GM12891 (cell line): ENCODE data around the gene AAK1.
"Not testable (repeated sequence)": the region's sequence is repeated elsewhere in the genome, so short reads cannot be mapped to it uniquely, and the experiment has no call there.

Experiments used
- DNase-seq: peaks from one replicate; pipeline ENCODE4 v3.0.0; 2011; ENCODE audit warnings: low spot score; ENCODE audit not compliant: insufficient read length
- FAIRE-seq: peaks from 2 replicates; lab custom pipeline; 2011; peaks lifted over from hg19 to GRCh38; lab: Jason Lieb, UNC
- PAX5 ChIP-seq: IDR thresholded peaks from 2 replicates; pipeline ENCODE4 v1.6.1; 2011; ENCODE audit warnings: low read length, moderate library complexity, mild to moderate bottlenecking; ENCODE audit not compliant: insufficient read depth, severe bottlenecking
- POLR2A ChIP-seq: IDR thresholded peaks from 2 replicates; pipeline ENCODE4 v1.6.1; 2011; ENCODE audit warnings: low read depth, low read length, control low read depth
- POLR2AphosphoS5 ChIP-seq: IDR thresholded peaks from 2 replicates; pipeline ENCODE4 v1.6.1; 2011; ENCODE audit warnings: low read depth, low read length, control low read depth
- POU2F2 ChIP-seq: IDR thresholded peaks from 2 replicates; pipeline ENCODE4 v1.6.1; 2011; ENCODE audit warnings: low read depth, mild to moderate bottlenecking, control low read depth, low read length, moderate library complexity
- SPI1 ChIP-seq: IDR thresholded peaks from 2 replicates; pipeline ENCODE4 v1.6.1; 2011; ENCODE audit warnings: low read depth, low read length, control low read depth
- TAF1 ChIP-seq: IDR thresholded peaks from 2 replicates; pipeline ENCODE4 v1.6.1; 2011; ENCODE audit warnings: low read depth, low read length, control low read depth

Gene AAK1

GRCh38 chr2:69629921-69630608, 13.5 kb downstream of the AAK1 start:
- no peak for FAIRE-seq
- TF ChIP-seq POLR2AphosphoS5 (no peak), TAF1 (no peak), SPI1 (no peak), POLR2A (no peak), PAX5 (no peak), POU2F2 (no peak)
- no peak for DNase-seq

GRCh38 chr2:69628325-69629021, 15.1 kb downstream of the AAK1 start:
- DNase-seq (no peak), FAIRE-seq (peak; percentile 52)
- TF ChIP-seq POU2F2 (no peak), SPI1 (peak; percentile 73)

GRCh38 chr2:69625078-69625795, 18.3 kb downstream of the AAK1 start:
- FAIRE-seq (no peak), DNase-seq (no peak)
- TF ChIP-seq SPI1: no peak
- TF ChIP-seq TAF1: no peak
- TF ChIP-seq PAX5: no peak

- TF ChIP-seq TAF1 (no peak), SPI1 (no peak), POLR2AphosphoS5 (no peak), POU2F2 (no peak), PAX5 (no peak), POLR2A (no peak)
- no peak for FAIRE-seq
- DNase-seq: no peak
Observed at GRCh38 chr2:69624611-69625010, 18.9 kb downstream of the AAK1 start.

GRCh38 chr2:69624131-69624530, 19.4 kb downstream of the AAK1 start:
- DNase-seq (no peak), FAIRE-seq (no peak)
- TF ChIP-seq PAX5: no peak
- no peak for TF ChIP-seq POU2F2
- TF ChIP-seq TAF1: no peak
- TF ChIP-seq SPI1: no peak
- no peak for TF ChIP-seq POLR2AphosphoS5
- TF ChIP-seq POLR2A: no peak

GRCh38 chr2:69623236-69623635, 20.3 kb downstream of the AAK1 start:
- FAIRE-seq (no peak), DNase-seq (no peak)
- TF ChIP-seq PAX5 (no peak), TAF1 (no peak), POLR2A (no peak)

GRCh38 chr2:69622805-69623204, 20.7 kb downstream of the AAK1 start:
- FAIRE-seq, DNase-seq: not testable (repeated sequence)

- not testable (repeated sequence) for FAIRE-seq
Observed at GRCh38 chr2:69622017-69622540, 21.5 kb downstream of the AAK1 start.

GRCh38 chr2:69621440-69621839, 22.1 kb downstream of the AAK1 start:
- no peak for DNase-seq
- TF ChIP-seq POLR2AphosphoS5: no peak
- no peak for TF ChIP-seq SPI1
- no peak for TF ChIP-seq POU2F2
- TF ChIP-seq TAF1: no peak
- TF ChIP-seq PAX5: no peak
- TF ChIP-seq POLR2A: no peak
- no peak for FAIRE-seq

More at GRCh38 chr2:69622017-69622540, 21.5 kb downstream of the AAK1 start:
- DNase-seq: not testable (repeated sequence)

- no peak for DNase-seq
- FAIRE-seq: no peak
- no peak for TF ChIP-seq PAX5
- TF ChIP-seq SPI1: no peak
- TF ChIP-seq POLR2AphosphoS5: no peak
- TF ChIP-seq POU2F2: no peak
- TF ChIP-seq TAF1: no peak
- TF ChIP-seq POLR2A: no peak
Observed at GRCh38 chr2:69620870-69621269, 22.7 kb downstream of the AAK1 start.

GRCh38 chr2:69619725-69620124, 23.8 kb downstream of the AAK1 start:
- DNase-seq: no peak
- TF ChIP-seq POLR2AphosphoS5 (no peak), POLR2A (no peak), TAF1 (no peak), SPI1 (no peak), POU2F2 (no peak), PAX5 (no peak)
- no peak for FAIRE-seq
